Measurements from ENCODE around the gene PRKACB. TPM values are rescaled to one million over a fixed set of nuclear protein-coding genes. Genes with fewer than 3 reads are reported as not detected.
A peak's percentile ranks its signal among the peaks of the same experiment; 100 is the strongest.

PRKACB gene
- polyA plus RNA-seq, 1 experiment = 33.4 TPM

- CTCF ChIA-PET = no interaction called here
- no peaks in the 10 kb centered on the region for H3K27me3 ChIP-seq (ENCODE audit: control insufficient read depth, insufficient read depth, low read length)
- peak; percentile 24 for DNase-seq (ENCODE audit: low read depth, low spot score)
- no peak overlapping the region for H3K27ac ChIP-seq (ENCODE audit: low read depth, low read length)
- H3K4me3 ChIP-seq (ENCODE audit: low read depth, low read length) = no peak overlapping the region
- no peak for TF ChIP-seq CTCF (IDR thresholded peaks at IDR 0.05; ENCODE audit: low read depth, low read length)
- H3K9me3 ChIP-seq (ENCODE audit: control insufficient read depth, insufficient read depth, low read length) = no peaks in the 10 kb centered on the region
- POLR2A ChIA-PET = interaction anchor here (0.9 kb wide), 1 partner anchor 10 kb away, joined by 3 read pairs; no protein-coding TSS in a partner anchor
These were observed 12.1 kb downstream of the PRKACB start for GRCh38 chr1:84156210-84156621.

DNA sequence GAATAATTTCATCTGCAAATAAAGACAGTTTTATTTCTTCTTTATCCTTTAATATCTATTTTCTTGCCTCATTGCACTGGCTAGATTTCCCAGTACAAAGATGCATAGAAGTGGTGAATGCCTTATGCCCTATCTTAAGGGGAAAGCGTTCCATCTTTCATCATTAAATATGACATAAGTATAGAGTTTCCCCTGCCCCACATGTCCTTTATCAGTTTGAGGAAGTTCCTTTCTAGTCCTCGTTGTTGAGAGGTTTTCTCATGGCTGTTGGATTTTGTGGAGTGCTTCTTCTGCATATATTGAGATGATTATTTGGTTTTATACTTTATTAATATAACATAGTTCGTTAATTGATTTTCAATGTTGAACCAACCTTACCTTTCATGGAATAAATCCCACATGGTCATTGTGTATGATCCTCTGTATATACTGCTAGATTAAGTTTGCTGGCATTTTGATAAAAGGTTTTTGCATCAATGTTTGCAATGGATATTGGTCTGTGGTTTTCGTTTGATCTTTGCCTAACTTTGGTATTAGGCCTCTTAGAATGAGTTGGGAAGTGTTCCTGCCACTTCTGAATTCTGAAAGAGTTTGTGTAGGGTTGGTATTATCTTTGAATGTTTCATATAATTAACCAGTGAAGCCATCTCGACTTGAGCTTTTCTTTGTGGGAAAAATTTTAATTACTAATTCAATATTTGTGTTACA is 15.6 kb downstream of the PRKACB start:
- ChIA-PET POLR2A (no interaction called here), CTCF (no interaction called here)
- no peak for TF ChIP-seq CTCF (IDR thresholded peaks at IDR 0.05; ENCODE audit: low read depth, low read length)
- no peak overlapping the region for H3K27ac ChIP-seq (ENCODE audit: low read depth, low read length)
- no peaks in the 10 kb centered on the region for H3K27me3 ChIP-seq (ENCODE audit: control insufficient read depth, insufficient read depth, low read length)
- no peak overlapping the region for H3K4me3 ChIP-seq (ENCODE audit: low read depth, low read length)
- no peaks in the 10 kb centered on the region for H3K9me3 ChIP-seq (ENCODE audit: control insufficient read depth, insufficient read depth, low read length)
- no peak for DNase-seq (ENCODE audit: low read depth, low spot score)

DNA sequence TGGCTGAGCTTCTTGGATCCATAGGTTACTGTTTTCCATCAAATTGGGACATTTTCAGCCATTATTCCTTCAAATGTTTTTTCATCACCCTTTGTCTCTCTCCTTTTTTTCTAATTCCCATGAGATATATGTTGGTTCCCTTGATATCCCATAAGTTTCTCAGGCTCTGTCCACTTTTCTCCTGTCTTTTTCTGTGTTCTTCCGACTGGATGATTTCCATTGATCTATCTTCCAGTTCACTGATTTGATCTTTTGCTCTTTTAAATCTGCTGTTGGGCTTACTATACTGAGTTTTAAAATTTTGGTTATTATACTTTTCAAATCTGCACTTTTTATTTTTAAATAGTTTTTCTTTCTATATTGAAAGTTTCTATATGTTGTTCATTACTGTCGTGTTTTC is 18.2 kb downstream of the PRKACB start:
- Histone ChIP-seq H3K27me3 (ENCODE audit: control insufficient read depth, insufficient read depth, low read length) (no peaks in the 10 kb centered on the region), H3K27ac (ENCODE audit: low read depth, low read length) (no peak overlapping the region), H3K9me3 (ENCODE audit: control insufficient read depth, insufficient read depth, low read length) (no peaks in the 10 kb centered on the region), H3K4me3 (ENCODE audit: low read depth, low read length) (no peak overlapping the region)
- CTCF ChIA-PET = no interaction called here
- no peak for DNase-seq (ENCODE audit: low read depth, low spot score)
- POLR2A ChIA-PET = no interaction called here
- no peak for TF ChIP-seq CTCF (IDR thresholded peaks at IDR 0.05; ENCODE audit: low read depth, low read length)

DNA sequence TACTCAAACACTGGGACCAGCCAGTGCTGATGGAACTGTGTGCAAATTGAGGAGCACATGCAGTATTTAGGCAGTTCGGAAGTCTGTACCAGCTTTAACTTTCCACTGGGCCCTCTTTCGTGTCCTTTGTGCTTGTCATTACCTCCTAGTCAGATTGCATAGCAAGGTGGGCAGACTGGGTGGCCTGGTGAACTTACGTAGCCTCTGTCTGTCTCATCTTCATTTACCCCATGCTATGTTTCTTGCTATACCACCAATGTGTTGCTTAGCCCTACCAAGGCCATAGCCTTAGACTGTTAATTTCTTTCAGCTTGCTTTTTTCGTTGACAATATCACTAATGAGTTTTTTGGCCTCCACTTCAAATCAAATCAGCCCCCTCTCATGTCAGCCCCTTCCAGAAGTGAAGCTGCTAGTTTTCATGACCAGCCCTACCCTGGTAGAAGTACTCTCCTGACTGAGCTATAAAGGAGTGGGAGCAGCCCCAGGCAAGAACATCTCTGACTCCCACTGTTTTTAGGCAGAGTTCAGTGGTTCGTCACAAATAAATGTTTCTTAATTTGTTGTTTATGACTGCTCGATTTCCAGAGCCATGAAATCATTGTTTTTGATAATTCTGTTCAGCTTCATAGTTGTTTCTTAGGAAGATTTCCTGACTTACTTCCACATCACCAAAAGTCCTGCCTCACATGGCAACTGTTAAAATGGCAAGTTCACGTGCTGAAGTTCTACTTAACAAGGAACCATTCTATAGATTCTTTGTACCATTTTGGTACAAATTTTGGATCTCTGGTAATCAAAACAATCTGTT is 19.3 kb downstream of the PRKACB start:
- Histone ChIP-seq H3K9me3 (ENCODE audit: control insufficient read depth, insufficient read depth, low read length) (no peaks in the 10 kb centered on the region), H3K27ac (ENCODE audit: low read depth, low read length) (no peak overlapping the region), H3K4me3 (ENCODE audit: low read depth, low read length) (no peak overlapping the region; the same call in 1 of the 2 replicates), H3K27me3 (ENCODE audit: control insufficient read depth, insufficient read depth, low read length) (no peaks in the 10 kb centered on the region)
- POLR2A ChIA-PET = no interaction called here
- no peak for TF ChIP-seq CTCF (IDR thresholded peaks at IDR 0.05; ENCODE audit: low read depth, low read length)
- CTCF ChIA-PET = interaction anchor here (0.6 kb wide), 1 partner anchor 1553 kb away, joined by 3 read pairs; no protein-coding TSS in a partner anchor
- DNase-seq (ENCODE audit: low read depth, low spot score) = no peak

DNA sequence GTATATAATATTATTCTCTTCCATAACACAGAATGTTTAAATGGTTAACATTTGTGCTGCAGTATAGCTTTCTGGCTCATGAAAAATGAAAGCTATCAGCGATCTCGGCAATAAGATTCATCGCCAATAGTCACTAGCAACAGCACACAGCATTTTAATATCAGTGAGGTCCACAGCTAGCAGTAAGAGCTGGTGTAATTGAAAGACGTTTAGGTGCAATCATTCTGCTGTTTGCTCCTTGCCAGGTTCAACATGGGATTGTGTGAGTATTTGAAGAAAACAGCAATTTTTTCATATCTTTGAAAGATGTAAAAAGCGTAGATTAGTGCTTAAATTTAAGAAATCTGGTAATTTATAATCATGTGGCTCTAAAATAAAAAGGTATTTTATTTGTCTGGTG is 20.1 kb downstream of the PRKACB start:
- H3K4me3 ChIP-seq (ENCODE audit: low read depth, low read length) = peak overlapping the region; percentile 42
- no peak overlapping the region for H3K27ac ChIP-seq (ENCODE audit: low read depth, low read length)
- no peaks in the 10 kb centered on the region for H3K27me3 ChIP-seq (ENCODE audit: control insufficient read depth, insufficient read depth, low read length)
- no peak for DNase-seq (ENCODE audit: low read depth, low spot score)
- POLR2A ChIA-PET = no interaction called here
- H3K9me3 ChIP-seq (ENCODE audit: control insufficient read depth, insufficient read depth, low read length) = no peaks in the 10 kb centered on the region
- TF ChIP-seq CTCF (IDR thresholded peaks at IDR 0.05; ENCODE audit: low read depth, low read length) = no peak
- CTCF ChIA-PET = interaction anchor here (1.2 to 1.6 kb wide), 4 partner anchors 20 to 269 kb away, joined by 4 to 6 read pairs (median 4); partner anchors contain the start of gene PRKACB

Measured in AG04450 (cell line).